Activated CD8-positive, alpha-beta memory T cell treated with anti-CD3 and anti-CD28 coated beads for 1 hour (primary cell): ENCODE data around the gene CHST15.

Source experiments
- DNase-seq, 2 donors: peaks; one replicate each; pipeline ENCODE4 v3.0.0-alpha.2; 2020; ENCODE audit warnings: low read depth in 1 of 2; ENCODE audit errors: extremely low read depth in 1 of 2

CHST15 gene, protein sequence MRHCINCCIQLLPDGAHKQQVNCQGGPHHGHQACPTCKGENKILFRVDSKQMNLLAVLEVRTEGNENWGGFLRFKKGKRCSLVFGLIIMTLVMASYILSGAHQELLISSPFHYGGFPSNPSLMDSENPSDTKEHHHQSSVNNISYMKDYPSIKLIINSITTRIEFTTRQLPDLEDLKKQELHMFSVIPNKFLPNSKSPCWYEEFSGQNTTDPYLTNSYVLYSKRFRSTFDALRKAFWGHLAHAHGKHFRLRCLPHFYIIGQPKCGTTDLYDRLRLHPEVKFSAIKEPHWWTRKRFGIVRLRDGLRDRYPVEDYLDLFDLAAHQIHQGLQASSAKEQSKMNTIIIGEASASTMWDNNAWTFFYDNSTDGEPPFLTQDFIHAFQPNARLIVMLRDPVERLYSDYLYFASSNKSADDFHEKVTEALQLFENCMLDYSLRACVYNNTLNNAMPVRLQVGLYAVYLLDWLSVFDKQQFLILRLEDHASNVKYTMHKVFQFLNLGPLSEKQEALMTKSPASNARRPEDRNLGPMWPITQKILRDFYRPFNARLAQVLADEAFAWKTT

GRCh38 chr10:124092860-124093773 is at the start of gene CHST15:
TSS of gene CHST15 (minus strand) at chr10:124093598. CDS start at chr10:124046212, 47,386 bp downstream.
- DNase-seq: no peak

DNA sequence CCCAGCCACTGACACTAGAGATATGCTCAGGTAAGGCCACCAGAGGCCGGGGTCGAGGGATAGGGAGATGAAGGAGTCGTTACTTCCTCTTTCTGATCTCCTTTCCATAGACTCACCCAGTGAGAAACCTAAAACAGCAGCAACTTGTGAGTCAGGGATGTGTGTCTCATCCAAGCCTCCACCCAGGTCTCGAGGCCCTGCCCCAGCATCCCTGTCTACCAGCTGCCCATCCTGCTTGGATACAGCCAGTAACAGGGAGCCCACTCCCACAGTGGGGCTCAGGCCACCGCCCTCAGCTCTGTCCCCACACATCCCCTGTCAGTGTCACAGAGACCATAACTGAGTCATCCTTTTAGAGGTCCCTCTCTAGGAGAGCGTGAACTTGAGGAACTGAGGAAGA is 49.6 kb upstream of the CHST15 start:
- DNase-seq: no peak

DNA sequence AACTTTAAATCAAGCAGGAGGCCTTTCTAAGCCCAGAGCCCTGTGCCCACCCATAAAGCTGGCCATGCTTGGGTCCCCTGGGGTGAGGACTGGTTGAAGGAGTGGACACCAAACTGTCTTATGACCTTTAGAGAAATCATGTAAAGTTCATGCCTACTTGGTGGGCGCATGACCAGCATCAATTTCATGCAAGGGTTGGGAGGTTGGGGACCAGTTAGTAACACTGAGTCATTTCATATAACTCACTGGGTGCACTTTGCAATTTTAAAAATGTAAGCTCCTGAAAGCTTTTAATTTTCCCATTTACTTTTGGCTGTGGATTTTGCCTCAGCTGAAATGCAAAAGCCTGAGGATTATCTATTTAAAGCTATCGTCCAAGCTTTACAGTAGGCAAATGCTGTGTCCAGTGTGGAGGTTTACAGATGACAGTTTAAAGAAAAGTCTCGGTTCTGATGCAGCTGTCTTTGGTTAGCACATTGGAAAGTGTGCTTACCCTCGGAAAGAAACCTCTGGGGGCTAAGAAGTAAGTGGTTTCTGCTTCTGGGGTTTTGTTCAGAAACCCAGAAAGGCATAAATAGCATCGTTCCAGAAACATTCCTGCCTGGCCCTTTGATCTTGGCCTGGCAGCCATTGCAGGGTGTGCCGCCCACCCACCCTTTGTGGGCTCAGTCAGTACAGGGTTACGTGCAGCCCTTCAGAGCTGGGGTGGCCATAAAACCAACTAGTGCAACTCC is 48.8 kb upstream of the CHST15 start:
- DNase-seq: no peak

DNA sequence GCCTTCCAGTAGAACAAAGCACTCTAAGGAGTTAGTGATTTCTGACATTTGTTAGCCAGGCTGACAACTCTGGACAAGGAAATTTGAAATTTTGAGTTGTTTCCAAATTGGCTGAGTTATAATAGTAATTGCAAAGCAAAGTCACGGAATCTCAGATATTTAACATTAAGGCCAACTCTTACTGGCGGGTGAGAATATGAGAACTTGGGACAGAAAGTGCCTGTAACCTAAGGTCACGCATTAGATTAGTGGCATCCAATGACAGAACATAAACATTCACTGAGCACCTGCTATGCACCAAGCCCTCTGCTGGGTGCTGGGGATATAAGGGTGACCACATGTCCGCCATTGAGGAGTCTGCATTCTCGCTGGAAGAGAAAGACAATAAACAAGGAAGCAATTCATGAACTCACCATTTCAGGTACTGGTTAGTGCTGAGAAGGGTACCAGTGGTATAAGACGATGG is 45.5 kb upstream of the CHST15 start:
- DNase-seq: no peak

GRCh38 chr10:124138195-124138882 is 44.9 kb upstream of the CHST15 start:
- DNase-seq: no peak

- no peak for DNase-seq
These were observed 41.0 kb upstream of the CHST15 start for GRCh38 chr10:124134251-124134893.

DNA sequence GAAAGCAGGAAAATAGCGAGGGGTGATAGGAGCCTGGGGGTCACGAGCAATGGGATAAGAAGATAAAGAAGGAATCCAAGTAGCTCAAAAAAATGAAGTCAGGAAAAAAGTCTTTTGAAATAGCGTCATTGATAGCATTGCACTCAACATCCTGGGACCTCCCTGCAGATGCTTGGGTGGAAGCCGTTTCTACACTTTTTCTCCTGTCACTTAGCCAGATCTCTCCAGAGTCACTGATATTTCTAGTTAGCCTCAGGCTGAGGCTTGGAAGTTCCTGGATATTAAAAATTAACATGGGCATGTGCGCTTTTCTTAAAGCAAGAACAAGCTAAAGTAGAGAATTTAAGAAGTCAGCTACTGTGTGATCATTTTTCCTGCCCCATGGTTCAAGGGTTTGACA is 39.5 kb upstream of the CHST15 start:
- DNase-seq: no peak

DNA sequence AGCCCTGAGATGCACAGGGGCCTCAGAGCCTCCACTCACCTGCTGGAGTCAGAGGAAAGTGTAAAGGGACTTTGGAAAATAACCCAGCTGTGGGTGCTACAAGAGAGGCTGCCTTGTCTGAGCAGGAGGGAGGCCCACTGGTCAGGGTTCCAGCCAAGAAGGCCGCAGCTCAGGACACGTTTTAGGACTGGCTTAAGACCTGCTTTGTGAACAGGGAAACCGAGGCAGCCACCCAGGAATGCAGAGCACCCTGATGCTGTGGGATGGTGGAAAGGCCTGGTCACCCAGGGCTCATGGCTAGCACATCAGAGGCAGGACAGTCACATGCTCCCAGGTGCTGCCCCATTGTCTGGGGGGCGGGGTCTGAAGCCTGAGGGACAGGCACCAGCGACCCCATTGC is 38.9 kb upstream of the CHST15 start:
- no peak for DNase-seq

- DNase-seq: no peak
These were observed 37.8 kb upstream of the CHST15 start for GRCh38 chr10:124131172-124131571.

GRCh38 chr10:124130198-124130900 is 37.0 kb upstream of the CHST15 start:
- no peak for DNase-seq

GRCh38 chr10:124129471-124129870 is 36.1 kb upstream of the CHST15 start:
- DNase-seq: no peak

DNA sequence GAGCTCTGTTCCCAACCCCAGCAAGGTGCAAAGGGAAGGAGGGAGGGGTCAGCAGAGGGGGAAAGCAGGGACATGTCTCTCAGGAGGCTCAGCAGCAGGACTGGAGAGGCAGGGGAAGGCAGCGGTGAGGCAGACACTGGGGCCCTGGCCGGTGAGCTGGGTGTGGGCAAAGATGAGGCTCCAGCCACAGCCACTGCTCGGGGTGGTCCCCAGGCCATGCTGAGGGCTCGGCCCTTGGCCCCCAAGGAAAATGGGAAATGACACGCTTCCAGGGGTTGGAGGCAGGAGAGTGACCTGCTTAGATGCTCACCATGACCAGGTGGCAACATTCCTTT is 35.4 kb upstream of the CHST15 start:
- DNase-seq: no peak

- no peak for DNase-seq
These were observed 34.8 kb upstream of the CHST15 start for GRCh38 chr10:124127965-124128810.

- no peak for DNase-seq
These were observed 34.2 kb upstream of the CHST15 start for GRCh38 chr10:124127563-124127962.

DNA sequence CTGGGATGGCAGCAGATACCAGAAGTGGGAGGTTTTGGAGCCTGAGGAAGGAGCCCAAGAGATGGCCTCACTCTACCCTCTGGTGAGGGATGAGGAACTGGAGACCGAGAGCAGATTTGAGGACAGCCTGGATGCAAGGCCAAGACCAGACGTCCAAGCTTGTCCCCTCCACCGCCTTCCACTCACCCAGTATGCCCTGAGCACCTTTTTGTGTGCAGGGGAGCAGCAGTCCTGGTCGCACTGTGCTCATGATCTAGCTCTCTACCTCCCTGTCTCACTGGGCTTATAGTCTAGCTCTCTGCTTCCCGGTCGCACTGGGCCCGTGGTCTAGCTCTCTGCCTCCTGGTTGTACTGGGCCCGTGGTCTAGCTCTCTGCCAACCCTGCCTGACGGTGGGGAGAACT is 33.6 kb upstream of the CHST15 start:
- DNase-seq: no peak

DNA sequence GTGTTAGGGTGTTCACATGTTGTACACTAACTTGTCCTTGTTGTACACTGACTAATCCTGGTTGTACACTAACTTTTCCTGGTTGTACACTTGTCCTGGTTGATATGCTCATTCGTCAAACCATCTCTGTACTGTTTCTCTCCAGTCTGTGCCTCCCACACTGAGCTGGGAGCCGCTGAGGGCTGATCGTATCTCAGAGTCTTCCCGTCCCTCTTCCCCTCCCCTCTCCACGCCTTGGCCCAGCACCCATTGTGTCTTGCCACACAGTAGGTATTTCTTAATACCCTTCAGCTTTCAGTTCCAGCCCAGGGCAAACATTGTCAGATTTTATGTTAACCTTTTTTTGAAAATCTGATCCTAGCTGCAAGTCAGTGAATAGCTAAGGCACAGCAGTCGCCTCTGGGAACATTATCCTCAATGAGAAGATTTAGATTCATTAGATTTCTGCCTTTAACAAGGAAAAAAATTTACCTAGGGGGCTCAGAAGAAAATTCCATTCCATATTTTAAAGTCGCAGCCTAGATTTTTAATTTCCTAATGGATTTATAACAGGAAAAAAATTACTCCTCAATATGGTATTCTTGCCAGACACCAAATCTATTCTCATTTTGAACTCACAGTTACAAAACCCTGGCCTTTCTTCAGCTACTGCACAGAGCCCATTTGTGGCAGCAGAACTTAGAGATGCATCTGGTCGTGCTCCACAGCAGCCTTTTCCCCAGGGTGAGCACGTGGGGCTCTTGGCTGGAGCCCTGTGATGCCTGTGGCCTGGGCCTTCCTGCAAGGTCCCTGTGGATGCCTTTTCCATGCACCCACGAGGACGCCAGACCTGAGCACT is 33.0 kb upstream of the CHST15 start:
- no peak for DNase-seq

- no peak for DNase-seq
These were observed 32.1 kb upstream of the CHST15 start for GRCh38 chr10:124125305-124126116.
